ENCODE measurements around the gene GLA.
A peak's percentile ranks its signal among the peaks of the same experiment; 100 is the strongest.

Gene GLA

DNA sequence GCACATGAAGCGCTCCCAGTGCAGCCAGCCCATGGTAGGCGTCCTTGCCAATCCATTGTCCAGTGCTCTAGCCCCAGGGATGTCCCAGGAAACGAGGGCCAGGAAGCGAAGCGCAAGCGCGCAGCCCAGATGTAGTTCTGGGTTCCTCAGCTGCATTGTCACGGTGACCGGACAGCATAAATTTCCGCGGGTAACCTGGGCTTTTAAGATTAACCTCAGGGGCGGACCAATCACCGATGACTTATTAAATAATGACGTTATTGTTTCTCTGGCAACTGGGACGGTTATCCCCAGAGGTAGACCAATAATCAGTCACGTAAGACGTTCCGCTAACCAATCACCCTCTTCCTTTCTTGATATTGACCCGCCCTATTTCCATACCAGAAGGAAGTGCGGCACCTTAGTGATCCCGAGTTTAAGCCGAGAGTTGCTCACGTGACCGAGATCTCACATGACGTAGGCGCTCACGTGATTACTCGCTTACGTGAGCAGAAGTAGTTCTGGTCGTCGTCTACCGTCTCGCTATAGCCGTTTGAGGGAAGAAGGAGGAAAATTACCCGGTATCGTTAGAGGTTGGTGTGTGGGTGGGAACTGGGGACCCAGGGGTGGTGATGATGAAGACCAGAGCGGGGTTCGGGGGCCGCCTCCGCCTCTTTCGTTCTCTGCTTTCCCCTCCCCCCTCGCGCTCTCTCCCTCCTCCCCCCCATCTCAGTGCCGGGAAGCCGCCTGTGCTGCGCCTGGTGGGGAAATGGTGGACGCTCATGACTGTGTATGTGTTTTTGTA lies at the start of gene GLA, which contains the start of gene HNRNPH2:
TSS of gene GLA (minus strand) at position 178 of the 784 bp plus-strand sequence. CDS start at position 156, 22 bp downstream.
TSS of gene HNRNPH2 (plus strand) at position 475 of the 784 bp plus-strand sequence. CDS start 3,767 bp downstream, outside the sequence.
- DNase-seq = peak; percentile 93

DNA sequence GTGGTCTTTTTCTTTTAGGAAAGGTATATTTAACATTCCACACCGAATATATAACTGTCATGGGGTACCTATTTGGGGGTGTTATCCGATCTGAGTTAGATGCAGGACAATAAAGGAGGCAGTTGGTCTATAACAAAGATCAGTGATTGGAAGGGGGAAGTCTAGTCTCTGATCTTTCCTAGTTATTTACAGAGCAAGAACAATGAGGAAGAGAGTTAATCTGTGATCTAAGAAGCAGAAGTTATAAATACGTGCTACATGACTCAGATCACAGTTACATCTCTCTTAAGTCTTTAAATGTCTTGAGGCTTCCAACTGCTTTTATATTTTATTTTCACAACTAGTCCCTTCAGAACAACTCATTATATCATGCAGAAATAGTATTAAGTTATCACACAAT lies 44.3 kb upstream of the GLA start:
- DNase-seq = no peak

DNA sequence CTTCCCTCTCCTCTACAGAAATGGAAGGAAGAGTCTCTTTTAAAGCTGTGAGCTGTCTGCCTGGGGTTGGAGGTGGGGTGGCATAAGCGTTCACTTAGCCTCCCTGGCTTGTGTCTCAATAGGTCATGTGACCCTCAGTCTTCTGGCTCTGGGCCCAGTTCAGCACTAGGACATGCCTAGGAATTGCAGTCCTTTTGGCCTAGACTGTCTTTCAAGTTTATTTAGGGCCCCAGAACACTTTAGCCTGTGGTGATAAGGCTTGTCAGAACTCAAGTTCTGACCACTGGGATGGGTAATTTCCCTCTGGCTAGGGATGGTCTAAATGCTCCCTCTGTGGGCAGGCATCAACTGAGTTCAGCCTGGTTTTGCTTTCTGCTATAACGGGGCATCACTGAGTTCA lies 43.2 kb upstream of the GLA start:
- no peak for DNase-seq

DNA sequence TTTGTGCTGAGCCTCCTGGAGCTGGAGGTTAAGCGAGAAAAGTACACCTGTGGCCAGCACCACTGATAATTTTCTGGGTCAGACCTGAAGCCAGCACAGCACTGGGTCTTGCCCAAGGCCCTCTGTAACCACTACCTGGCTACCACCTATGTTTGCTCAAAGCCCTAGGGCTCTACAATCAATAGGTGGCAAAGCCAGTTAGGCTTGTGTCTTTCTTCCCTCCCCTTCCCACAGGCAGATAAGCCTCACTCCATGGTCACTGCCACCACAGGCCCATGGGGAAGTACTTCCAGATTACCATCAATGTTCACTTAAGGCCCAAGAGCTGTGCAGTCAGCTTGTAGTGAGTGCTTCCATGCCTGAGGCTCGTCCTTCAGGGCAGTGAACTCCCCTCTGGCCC lies 42.4 kb upstream of the GLA start:
- DNase-seq = no peak

DNA sequence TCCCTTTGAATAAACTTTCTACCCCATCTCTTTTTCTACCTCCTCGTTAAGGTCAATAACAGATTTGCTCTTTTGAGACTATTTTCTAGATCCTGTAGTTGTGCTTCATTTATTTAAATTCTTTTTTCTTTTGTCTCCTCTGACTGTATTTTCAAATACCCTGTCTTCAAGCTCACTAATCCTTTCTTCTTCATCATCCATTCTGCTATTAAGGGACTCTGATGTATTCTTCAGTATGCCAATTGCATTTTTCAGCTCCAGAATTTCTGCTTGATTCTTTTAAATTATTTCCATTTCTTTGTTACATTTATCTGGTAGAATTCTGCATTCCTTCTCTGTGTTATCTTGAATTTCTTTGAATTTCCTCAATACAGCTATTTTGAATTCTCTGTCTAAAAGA lies 41.6 kb upstream of the GLA start:
- DNase-seq = no peak

DNA sequence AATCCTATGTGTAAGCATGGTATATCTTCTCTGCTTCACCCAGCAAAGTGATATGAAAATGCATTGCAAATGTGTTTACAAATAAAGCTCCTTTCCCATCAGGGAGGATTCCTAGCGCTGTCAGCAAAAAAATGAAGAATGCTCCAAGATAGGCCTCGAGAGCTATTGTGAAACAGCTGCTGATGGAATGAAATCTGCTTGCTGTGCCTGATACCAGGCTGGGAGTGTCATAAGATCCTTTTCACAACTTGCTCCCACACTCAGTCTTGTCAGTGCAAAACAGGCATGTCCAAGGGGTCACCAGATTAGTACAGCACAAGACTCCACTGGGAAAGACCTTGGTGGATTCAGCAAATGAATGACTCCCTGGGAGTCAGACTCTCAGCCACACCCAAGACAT lies 34.4 kb upstream of the GLA start:
- DNase-seq = peak; percentile 10

DNA sequence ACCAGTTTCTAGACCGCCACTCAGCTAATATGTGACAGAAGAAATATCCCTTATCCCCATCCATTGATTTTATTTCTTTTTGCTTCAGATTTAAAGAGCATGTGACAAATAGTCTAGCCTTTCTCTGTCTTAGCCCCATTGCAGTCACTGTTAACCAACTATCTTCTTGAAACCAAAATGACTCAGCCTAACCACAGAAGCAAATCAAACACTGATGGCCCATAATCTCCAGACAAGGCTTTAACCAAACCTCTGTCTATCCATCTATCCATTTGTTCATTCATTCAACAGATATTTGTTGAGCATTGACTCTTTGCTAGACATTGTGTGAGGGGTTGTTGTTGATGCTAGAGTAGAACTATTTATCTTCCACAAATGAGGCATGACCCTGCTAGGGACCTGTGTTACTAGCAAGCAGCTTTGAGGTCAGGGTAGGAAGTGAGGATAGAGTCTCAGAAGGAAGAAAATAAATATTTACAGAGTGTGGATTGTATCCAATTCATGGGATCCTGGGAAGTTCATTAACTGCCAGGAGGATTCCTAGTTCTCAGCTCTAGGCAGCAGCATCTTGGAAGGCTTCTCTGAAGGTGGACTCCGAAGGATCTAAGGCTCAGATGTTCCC lies 22.8 kb upstream of the GLA start:
- DNase-seq = no peak

DNA sequence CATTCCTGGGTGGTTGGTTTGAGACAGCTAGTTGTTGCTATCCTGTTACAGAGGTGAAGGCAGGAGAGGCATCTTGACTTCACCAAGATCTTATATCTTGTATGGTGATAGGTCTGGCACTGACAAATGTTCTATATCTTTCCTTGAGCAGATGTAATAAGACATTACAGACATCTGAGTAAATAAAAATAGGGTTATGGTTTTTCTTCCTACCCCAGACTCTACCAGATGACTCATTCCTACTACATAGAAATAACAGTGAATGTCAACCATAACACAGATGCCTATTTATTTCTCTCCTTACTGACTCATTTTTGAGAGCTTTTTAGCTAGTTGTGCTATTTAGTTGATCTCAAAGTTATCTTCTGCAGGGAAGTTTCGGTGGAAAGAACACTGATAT lies 22.2 kb upstream of the GLA start:
- no peak for DNase-seq

DNA sequence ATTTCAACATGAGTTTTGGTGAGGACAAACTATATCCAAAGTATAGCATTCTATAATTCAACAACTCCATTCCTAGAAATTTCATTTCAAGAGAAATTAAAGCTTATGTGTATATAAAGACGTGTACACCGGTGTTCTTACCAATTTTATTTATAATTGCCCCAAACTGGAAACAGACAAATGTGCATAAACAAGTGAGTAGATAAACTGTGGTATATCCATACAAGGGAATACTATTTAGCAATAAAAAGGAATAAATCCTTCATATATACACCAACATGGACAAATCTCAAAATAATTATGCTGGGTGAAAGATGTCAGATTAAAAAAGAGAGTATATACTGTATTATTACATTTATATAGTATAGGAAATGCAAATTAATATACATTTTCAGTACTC lies 20.2 kb upstream of the GLA start:
- no peak for DNase-seq

DNA sequence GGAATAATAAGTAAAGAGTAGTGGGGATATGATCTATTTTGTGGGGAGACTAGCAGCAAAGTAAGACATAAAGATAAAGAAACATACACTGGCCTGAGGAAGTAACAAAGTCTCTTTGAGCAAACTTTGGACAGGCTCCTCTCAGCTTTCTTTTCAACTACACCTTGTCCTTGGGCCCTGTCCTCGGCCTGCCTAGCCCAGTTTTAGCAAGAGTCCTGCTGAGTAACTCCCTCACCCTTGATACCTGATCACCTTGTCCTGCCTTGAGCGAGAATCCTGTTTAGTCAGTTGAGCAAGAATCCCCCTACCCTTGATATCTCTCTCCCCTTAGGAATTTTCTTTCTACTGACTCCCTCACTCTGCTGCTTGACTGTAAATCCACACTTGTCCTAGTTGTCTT lies 11.8 kb upstream of the GLA start:
- DNase-seq = no peak

DNA sequence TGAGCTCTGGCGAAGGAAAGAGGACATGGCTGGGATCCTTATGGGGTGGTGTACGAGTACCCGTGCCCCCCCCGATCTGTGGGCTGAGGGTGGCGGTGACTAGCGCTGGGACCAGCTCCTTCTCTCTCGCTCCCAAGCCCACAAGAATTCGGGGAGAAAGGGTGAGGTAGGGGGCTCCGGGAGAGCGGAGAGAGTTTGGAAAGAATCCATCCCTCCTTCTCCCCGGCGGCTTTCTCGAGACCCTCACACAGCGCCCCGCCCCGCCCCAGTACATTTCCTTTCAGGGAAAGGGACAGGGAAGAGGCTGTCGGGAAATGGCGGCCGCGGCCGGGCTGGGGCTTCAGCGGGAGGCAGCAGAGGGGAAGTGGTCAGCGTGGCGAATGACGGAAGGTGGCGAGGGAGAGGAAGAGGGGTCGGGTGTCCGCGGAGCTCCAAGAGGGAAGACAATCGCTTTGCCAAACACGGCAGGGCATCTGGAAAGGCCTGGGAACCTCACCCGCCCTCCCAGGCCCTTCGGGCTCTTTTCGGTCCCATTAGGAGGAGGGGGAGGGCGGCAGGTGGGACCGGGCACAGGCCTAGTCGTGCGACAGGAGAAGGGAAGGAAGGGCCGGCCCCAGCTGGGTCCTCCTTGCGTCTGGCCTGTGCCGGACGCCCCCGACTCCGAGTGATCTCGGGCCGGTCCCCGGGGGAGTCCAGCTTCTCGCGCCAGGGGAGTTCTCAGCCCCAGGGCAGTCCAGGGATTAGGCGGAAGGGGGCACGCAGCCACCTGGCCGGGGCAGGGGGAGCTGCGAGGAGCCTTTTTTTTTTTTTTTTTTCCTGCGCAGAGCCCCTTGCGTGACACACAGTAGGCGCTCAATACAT lies 10.5 kb upstream of the GLA start:
- no peak for DNase-seq

DNA sequence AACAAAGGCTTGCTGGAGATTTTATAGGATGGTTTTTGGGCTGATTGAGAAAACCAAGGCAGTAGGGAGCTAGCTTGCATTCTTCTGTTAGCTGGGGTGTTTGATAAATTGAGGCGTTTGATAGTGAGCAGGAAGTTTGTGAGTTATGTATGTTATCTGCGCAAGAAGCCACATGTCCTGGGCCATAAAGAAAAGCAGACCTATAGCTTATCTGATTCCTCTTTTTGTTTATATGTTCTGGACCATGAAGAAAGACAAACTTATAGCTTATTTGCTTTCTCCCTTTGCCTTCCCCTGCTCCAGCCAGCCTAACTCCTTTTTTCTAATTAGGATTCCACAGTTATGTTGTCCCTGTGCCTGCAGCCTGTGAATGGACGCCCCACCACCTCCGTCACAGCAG lies 9.5 kb upstream of the GLA start:
- no peak for DNase-seq

DNA sequence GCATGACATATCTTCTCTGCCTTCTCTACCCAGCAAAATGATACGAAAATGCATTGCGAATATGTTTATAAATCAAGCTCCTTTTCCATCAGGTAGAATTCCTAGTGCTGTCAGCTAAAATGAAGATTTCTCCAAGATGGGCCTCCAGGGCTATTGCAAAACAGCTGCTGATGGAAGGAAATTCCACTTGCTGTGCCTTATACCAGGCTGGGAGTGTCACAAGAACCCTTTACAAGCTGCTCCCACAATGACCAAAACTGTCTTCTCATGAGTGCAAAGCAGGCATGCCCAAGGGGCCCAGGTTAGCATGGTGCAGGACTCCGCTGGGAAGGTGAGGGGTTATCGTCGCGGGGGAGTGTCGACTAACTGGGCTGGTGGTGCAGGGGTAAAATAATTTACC lies 9.0 kb upstream of the GLA start:
- DNase-seq = no peak

DNA sequence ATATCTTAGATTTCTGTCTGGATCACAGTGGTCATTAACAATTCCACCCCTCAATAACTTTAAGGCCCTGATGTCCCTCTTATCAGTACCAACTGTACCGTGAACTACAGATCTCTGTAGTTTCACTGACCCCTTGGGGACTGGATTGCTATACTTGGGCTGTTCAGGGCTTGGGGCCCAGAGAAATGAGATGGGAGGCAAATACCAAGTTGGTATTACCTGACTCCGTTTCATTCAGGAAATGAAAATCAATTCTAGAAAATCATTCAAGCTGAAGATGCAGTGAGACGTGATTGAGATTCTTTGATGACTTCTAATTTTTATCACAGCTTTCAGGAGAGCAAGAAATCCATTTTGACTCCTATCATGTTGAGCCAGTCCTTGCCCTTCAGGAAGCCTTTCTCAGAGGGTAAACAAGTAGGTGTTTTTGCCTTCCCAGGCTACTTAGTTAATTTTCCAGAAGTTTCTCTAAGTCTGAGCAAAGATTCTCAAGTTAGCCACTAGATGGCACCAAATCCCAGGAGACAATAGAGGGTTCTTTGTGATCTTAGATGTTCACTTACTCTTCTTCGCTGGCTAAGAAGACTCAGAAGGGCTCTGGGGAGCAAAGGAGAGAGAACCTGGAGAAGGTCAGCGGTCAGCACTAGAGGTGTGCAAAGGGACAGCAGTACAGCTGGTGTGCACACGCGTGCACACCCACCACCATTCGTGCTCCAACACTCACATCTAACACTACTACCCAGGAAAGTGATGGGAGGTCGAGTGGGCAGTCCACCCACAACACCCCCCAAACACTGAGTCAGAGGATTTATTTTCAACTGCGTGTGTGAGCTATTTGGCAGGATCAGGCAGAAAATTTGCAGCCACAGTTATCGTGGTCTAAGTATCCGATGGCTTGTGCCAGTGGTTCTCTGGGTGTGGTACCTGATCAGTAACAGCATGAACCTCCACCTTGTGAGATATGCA lies 7.7 kb upstream of the GLA start:
- no peak for DNase-seq

DNA sequence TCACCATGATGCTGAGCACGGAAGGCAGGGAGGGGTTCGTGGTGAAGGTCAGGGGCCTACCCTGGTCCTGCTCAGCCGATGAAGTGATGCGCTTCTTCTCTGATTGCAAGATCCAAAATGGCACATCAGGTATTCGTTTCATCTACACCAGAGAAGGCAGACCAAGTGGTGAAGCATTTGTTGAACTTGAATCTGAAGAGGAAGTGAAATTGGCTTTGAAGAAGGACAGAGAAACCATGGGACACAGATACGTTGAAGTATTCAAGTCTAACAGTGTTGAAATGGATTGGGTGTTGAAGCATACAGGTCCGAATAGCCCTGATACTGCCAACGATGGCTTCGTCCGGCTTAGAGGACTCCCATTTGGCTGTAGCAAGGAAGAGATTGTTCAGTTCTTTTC lies 4.3 kb upstream of the GLA start:
- no peak for DNase-seq

DNA sequence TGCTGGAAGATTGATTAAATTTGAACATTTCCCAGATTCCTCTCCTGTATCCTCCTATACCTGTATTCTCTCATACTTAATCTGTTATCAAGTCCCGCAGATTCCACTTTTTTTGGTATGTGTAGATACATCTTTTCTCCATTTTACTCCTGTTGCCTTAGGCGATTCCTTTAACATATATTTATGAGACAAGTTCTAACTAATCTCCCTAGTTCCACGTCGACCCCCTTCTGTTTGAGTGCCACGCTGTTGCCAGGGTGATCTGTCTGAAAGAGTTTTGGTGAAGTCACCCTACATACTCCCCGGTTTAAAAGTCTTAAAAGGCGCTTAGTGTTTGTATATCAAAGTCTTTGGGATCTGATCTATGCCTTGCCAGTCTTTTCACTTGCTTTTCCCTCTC lies 2.7 kb upstream of the GLA start:
- no peak for DNase-seq

DNA sequence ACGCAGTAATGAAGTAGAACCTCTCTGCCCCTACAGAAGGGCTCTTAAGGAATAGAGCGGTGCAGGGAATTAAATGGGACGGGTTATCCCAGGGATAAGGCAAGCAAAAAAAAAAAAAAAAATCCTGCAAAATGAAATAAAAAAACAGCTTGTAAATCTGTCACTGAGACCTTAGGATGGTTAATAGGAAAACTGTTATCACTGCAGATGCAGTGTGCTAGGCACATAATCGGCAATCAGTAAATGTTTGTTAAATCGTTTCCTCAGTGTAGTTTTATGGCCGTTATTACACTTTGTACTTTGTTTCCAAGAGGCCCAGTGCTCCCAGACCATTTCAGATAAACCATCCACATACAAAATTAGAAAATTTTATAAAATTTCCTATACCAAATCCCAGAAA lies 1.3 kb upstream of the GLA start:
- DNase-seq = no peak

DNA sequence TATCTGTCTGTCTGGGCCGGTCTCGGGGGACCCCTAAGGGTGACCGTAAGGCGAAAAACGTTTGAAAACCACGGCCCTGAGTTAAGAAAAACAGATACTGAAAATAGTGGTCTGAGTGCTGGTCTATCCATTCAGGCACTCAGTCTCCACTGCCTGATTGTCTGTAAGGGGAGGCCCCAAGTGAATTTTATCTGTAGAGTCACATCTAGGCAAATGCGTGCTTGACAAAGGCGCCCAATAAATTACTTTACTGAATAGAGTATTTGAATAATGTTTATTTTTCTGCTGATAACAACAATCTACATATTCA lies 762 bp upstream of the GLA start:
- DNase-seq = no peak

DNA sequence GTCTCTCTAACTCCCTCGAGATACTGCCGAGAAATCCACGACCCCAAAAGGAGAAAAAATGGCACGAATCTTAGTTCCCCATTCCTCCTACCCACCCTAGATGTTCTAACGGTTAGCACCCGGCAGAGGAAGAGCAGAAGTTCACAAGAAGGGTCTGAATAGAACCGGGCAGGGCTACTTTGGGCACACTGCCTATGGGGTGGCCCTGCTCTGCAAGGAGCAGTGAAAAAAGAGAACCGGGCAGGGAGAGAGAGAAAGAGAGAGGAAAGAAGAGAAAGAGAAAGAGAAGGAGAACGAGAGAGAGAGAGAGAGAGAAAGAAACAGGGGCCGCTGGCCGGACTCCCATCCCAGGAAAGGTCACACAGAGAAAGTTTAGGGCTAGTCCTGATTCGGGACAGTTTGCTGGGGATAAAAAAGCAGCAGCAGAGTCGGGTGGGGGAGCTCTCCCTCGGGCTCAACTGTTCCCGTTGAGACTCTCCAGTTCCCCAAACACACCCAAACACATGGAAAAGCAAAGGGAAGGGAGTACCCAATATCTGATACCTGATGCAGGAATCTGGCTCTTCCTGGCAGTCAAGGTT lies 468 bp downstream of the GLA start:
- DNase-seq = no peak

DNA sequence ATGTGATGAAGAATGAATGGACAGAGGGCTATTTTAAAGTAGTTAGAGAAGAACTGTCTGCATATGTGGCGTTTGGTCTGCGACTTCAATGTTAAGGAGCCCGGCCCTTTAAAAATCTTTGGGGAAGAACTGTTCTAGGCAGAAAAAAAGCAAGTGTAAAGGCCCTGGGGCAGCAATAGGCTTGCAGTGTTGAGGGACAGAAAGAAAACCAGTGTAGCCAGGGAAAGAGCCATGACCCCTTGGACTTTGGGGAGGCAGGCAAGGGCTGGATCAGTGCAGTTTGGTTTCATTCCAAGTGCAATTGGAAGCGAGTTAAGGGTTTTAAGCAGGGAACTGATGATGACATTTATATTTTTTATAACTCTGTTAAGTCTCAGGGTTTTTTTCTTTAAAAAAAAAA lies 7.9 kb downstream of the GLA start:
- no peak for DNase-seq

DNA sequence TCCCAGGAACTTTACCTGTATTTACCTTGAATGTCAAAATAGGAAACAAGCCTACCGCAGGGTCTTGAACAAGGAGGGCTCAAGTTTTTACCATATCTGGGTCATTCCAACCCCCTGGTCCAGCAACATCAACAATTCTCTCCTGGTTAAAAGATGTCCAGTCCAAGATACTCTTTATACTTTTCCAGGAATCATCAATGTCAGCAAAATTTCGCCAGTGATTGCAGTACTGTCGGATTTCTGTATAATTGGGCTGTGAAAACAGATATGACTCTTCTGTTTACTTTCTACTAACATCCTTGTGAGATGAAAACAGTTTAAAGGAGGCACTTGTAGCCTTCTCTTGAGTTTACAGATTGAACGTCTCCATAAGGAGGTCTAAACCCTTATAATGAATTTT lies 9.0 kb downstream of the GLA start:
- no peak for DNase-seq

DNA sequence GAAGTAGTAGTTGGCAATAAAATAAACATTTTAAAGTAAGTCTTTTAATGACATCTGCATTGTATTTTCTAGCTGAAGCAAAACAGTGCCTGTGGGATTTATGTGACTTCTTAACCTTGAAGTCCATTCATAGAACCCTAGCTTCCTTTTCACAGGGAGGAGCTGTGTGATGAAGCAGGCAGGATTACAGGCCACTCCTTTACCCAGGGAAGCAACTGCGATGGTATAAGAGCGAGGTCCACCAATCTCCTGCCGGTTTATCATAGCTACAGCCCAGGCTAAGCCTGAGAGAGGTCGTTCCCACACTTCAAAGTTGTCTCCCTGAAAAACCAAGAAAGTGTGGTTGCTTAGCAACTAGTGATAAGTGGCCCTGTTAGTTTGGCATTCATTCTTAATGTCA lies 9.9 kb downstream of the GLA start:
- peak; percentile 4 for DNase-seq
